Stimulated activated CD4-positive, alpha-beta T cell treated with anti-CD3 and anti-CD28 coated beads, Interleukin-2, amount 100 ng/mL, for 24 hours (primary cell): ENCODE measurements around the gene TRAF1.
A peak's percentile ranks its signal among the peaks of the same experiment; 100 is the strongest.

Source experiments
- DNase-seq, 2 donors: peaks; one replicate each; pipeline ENCODE4 v3.0.0-alpha.2; 2020

The TRAF1 gene

GRCh38 chr9:120940573-120940972 is 14.0 kb upstream of the TRAF1 start:
- DNase-seq, result no peak

GRCh38 chr9:120938851-120939250 is 12.3 kb upstream of the TRAF1 start:
- no peak for DNase-seq

DNA sequence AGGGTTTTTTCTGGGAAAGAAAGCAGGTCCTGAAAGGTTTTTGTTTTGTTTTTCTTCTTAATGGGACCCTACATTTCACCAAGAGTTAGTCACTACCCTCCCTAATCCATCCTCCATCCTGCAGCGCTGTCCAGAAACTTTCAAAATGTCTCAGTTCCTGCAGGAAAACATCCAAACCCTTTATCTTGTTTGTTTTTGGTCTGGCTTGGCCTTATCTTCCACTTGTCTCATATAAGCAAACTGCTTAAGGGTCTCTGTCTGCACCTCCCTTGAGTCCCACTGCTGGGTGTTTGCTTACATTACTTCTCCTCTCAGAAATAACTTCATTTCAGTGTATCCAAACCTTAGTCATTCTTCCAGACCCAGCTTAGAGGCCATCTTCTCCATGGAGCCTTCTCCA is 11.0 kb upstream of the TRAF1 start:
- no peak for DNase-seq

DNA sequence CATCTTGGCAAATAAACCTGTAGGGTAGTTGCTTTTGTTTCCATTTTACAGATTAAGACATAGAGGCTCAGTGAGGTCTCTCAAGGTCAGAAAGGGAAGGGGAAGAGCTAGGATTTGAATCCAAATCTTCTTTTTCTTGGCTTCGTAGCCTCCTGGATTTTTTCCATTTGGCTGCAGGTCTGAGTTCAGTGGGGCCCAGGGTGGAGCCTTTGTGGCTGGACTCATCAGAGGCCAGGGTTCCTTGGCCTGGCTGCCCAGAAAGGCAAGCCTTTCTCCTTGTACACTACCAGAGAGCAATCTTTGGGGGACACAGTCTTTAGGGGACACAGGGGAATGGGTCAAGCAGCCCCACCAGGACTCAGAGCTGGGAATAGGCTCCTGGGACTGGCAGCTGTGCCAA is 10.5 kb upstream of the TRAF1 start:
- no peak for DNase-seq

DNA sequence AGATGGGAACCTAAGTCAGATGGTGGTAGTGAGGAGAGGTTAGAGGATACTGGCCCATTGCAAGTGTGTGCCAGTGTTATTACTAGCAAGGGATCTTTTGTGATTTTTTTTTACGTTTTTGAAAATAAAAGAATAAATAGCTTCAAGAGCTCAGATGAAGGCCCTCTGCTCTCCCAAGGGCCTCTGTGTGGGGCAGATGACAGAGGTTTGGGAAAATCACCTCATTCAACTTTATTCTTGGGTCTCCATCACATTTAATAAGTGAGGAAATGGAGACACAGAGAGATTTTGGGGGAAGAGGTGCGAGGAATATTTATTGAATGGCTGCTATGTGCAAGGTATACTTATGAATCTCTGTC is 10.1 kb upstream of the TRAF1 start:
- DNase-seq, result no peak

GRCh38 chr9:120936011-120936763 is 9.6 kb upstream of the TRAF1 start:
- DNase-seq, result peak; percentile 95 to 97

DNA sequence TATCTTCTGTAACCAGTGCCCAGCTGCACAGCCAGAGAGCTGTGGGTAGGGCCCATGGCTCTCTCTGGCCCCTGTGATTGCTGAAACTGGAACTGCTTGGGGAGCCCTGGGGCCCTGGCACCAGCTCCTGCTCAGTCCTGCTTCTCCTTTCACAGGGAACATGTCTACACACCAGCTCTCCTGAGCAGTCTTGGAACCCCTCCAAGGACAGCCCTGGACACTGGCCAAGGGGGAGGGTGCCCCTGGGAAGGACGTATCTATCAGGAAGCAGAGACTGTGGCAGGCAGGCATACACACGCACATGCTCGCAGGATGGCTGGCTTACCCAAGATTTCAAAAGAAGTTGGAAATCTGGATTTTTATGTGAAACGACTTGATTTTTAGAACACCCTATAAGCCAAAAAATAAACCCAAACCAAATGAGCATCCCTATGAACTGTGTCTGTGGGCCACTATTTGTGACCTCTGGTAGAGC is 8.8 kb upstream of the TRAF1 start:
- peak in 1 of 2 donors; percentile 22 for DNase-seq

- no peak for DNase-seq
Measured at GRCh38 chr9:120934281-120934680, 7.7 kb upstream of the TRAF1 start.

- no peak for DNase-seq
Measured at GRCh38 chr9:120933310-120934055, 6.9 kb upstream of the TRAF1 start.

GRCh38 chr9:120932086-120932823 is 5.7 kb upstream of the TRAF1 start:
- DNase-seq, result peak in 1 of 2 donors; percentile 27

DNA sequence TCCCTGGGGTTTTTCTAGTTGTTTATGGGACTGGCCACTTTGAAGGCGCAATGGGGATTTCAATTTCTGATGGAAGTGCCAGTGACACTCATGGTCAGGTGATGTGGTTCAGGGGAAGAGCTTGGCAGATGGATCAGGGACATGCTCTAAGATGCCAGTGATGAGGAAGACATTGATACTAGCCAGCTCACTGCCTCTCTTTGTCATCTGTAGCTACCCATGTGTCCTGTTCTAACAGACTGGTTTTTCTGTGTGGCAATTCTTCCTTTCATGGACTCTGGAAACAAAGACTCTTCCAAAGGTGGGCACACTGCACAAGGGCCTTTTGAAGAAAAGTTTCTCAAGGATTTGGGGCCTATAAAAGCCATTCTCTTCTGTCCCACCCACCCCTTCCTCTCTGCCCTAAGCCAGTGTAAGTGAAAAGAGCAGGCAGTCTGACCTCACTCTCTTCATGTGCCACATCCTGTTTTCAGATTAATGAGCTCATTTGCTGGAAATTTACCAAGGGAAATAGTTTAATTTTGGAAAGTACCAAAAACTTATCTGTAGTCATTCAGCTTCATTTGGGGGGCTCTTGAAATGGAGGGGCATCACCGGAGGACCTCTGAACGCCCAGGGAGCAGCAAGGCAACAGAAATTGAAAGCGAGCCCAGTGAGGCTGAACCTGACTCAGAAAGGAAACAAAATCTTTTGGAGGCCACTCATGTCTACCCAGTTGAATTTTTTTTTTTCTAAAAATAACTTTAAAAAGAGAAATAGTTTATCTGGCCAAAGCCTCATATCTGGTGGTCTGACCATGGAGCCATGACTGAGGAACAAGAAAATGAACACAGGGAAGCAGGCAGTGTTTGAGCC is 4.9 kb upstream of the TRAF1 start:
- peak; percentile 63 to 70 for DNase-seq

- DNase-seq, result no peak
Measured at GRCh38 chr9:120929229-120929791, 2.7 kb upstream of the TRAF1 start.

DNA sequence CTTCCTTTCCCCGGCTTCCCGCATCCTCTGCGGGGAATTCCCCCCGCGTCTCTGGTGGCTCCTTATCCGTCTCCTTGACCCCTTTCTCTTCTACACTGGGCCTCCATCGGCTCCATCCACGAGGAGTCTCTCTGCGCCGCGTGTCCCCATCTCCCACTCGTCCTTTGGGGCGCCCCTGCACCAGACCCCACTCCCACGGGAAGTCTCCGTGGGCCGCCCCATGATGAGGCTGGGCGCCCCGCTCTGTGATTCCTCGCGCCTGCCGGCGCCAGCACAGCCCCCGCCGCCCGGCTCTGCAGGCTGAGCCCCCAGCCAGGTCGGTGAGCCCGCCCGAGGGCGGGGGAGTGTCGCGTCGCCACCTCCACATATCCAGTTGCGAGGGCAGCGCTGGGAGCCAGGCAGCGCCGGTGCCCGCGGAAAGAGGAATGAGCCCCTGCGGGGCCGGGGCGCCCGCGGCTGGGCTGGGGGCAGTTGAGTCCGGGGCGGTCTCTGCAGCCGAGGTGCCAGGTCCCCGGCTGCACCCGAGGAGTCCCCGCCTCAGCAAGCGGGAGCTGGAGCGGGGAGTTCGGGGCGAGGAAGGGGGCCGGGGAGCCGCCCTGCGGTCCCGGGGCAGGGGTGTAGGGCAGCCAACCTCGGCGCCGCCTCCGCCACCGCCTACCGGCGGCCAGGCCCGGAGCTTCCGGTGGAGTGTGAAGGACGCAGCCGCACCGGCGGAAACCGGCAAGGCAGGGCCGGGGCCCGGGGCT is 2.1 kb upstream of the TRAF1 start:
- DNase-seq, result peak; percentile 72 to 80

GRCh38 chr9:120928015-120928482 is 1.5 kb upstream of the TRAF1 start:
- no peak for DNase-seq

- peak in 1 of 2 donors; percentile 27 for DNase-seq
Measured at GRCh38 chr9:120927269-120928014, 846 bp upstream of the TRAF1 start.

GRCh38 chr9:120925535-120926396 is 830 bp downstream of the TRAF1 start:
- DNase-seq, result peak; percentile 82 to 83

DNA sequence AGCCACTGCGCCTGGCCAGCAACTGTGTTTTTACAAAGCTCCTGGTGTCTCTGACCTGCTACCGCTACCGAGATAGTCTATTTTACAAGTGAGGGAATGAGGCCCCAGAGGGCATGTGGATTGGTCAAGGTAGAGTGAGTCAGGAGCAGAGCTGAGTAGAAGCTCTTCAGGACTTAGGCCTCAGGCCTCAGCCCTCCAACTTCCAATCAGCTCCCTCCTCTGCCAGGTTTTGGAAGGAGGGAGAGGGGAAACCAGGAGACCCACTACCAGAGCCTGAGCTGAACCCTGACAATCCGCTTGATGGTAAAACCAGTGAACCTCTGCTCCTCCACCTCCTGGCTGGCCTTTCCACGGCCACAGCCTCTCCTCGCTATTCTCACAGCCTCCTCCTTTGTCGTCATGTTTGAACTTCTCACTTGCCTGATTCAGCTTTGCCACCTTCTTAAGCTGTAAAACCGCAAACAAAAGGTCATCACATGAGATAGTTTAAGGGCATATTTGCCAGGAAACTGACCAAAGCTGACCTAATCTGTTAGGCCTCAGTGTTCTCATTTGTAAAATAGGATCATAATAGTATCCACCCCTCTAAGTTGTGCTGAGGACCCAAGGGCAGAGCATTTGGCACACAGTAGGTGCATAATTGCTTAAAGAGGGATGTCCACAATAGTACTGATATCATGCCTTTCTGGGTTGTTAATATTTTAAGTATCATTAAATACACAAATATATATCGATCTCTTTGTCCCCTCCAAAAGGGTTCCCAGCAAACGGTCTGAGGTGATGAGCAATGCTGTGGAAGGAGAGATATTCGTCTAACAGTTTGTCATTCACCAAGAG is 1.7 kb downstream of the TRAF1 start:
- DNase-seq, result peak in 1 of 2 donors; percentile 45

DNA sequence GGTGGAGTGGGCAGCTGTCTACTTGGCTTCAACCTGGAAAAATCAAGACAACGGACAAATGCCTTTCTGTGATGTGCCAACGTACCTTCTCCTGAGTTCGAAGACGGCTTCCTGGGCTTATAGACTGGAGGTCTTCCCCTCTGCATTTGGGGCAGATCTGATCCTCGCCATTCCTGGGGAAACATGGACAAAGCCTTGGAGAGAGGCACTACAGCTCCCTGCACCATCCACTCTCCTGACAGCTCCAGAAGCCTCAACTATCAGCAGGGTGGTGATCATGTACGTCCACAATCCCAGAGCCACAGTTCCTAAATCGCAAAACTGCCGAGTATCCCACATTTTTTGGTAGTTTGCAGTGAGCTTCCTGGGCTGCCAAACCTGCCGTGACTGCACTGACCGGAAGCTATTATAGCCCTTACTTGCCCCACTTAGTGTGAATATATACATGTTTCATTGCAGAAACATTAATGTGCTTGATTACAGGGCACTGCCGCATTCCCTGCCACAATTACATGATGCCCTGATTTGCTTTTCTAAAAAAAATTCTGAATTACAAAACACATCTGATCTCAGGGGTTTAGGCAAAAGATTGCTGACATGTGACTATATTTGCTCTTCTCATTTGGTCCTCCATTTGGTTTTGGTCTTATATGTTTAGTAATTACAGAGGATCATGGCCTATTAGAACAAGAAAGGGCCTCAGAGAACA is 2.8 kb downstream of the TRAF1 start:
- no peak for DNase-seq
